ENCODE data around the gene OR2D2.
"Not testable (repeated sequence)": the region's sequence is repeated elsewhere in the genome, so short reads cannot be mapped to it uniquely, and the experiment has no call there.

OR2D2 gene

GRCh38 chr11:6919698-6920097, 27.4 kb upstream of the OR2D2 start:
- H3K4me1 ChIP-seq (ENCODE audit: control insufficient read depth, insufficient read depth, low read length, poor library complexity, severe bottlenecking): no peaks in the 10 kb centered on the region
- no peaks in the 10 kb centered on the region for H3K9me3 ChIP-seq (ENCODE audit: control insufficient read depth, low read length)
- H3K36me3 ChIP-seq (ENCODE audit: control insufficient read depth, insufficient read depth, low read length): no peaks in the 10 kb centered on the region
- WGBS, 2 experiments (ENCODE audit: insufficient coverage in 2 of 2): 100% methylated on average over 1 of the region's 2 CpGs; no CpG with 5 or more reads in 1 of the 2 experiments
- H3K27ac ChIP-seq (ENCODE audit: low read depth, low read length, severe bottlenecking): no peak overlapping the region
- no peak overlapping the region for H3K4me3 ChIP-seq (ENCODE audit: extremely low read depth, insufficient read depth, low read length, poor library complexity, severe bottlenecking)

GRCh38 chr11:6911948-6912347, 19.6 kb upstream of the OR2D2 start:
- Histone ChIP-seq H3K9me3 (ENCODE audit: control insufficient read depth, low read length) (no peaks in the 10 kb centered on the region), H3K36me3 (ENCODE audit: control insufficient read depth, insufficient read depth, low read length) (no peaks in the 10 kb centered on the region), H3K4me1 (ENCODE audit: control insufficient read depth, insufficient read depth, low read length, poor library complexity, severe bottlenecking) (no peaks in the 10 kb centered on the region), H3K4me3 (ENCODE audit: extremely low read depth, insufficient read depth, low read length, poor library complexity, severe bottlenecking) (no peak overlapping the region), H3K27ac (ENCODE audit: low read depth, low read length, severe bottlenecking) (no peak overlapping the region)
- 78 to 91% methylated on average over 1 of the region's 3 CpGs for WGBS, 2 experiments (ENCODE audit: insufficient coverage in 2 of 2)

DNA sequence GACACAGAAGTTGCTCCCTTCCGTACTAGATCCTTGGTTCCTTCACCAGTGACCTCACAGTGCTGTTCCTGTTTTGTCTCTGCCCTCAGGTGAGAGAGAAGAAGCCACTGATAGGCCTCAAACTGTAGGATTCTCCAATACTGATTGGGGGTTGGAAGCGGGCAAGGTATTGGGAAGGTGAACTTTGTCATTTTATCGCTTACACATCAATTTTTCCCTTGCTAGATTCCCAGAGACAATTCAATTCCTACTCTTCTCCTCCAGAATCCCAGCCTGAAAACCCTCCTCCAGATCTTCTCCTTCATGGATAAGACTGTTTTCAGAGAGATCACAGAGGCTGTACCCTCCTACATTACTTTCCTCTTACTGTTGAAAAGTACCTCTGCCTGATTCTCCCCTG, 19.1 kb upstream of the OR2D2 start:
- WGBS, 2 experiments (ENCODE audit: insufficient coverage in 2 of 2): 100% methylated on average over 1 of the region's 3 CpGs; no CpG with 5 or more reads in 1 of the 2 experiments
- Histone ChIP-seq H3K4me1 (ENCODE audit: control insufficient read depth, insufficient read depth, low read length, poor library complexity, severe bottlenecking) (no peaks in the 10 kb centered on the region), H3K27ac (ENCODE audit: low read depth, low read length, severe bottlenecking) (no peak overlapping the region), H3K36me3 (ENCODE audit: control insufficient read depth, insufficient read depth, low read length) (no peaks in the 10 kb centered on the region), H3K4me3 (ENCODE audit: extremely low read depth, insufficient read depth, low read length, poor library complexity, severe bottlenecking) (no peak overlapping the region), H3K9me3 (ENCODE audit: control insufficient read depth, low read length) (no peaks in the 10 kb centered on the region)

GRCh38 chr11:6904804-6905203, 12.5 kb upstream of the OR2D2 start:
- not testable (repeated sequence) for H3K4me3 ChIP-seq (ENCODE audit: extremely low read depth, insufficient read depth, low read length, poor library complexity, severe bottlenecking); H3K27ac ChIP-seq (ENCODE audit: low read depth, low read length, severe bottlenecking); H3K36me3 ChIP-seq (ENCODE audit: control insufficient read depth, insufficient read depth, low read length); H3K9me3 ChIP-seq (ENCODE audit: control insufficient read depth, low read length); H3K4me1 ChIP-seq (ENCODE audit: control insufficient read depth, insufficient read depth, low read length, poor library complexity, severe bottlenecking)
- 89 to 90% methylated on average over 12 to 13 of the region's 13 CpGs for WGBS, 2 experiments (ENCODE audit: insufficient coverage in 2 of 2)

GRCh38 chr11:6900327-6900999, 8.2 kb upstream of the OR2D2 start:
- Histone ChIP-seq H3K4me1 (ENCODE audit: control insufficient read depth, insufficient read depth, low read length, poor library complexity, severe bottlenecking) (no peaks in the 10 kb centered on the region), H3K27ac (ENCODE audit: low read depth, low read length, severe bottlenecking) (no peak overlapping the region), H3K4me3 (ENCODE audit: extremely low read depth, insufficient read depth, low read length, poor library complexity, severe bottlenecking) (no peak overlapping the region), H3K36me3 (ENCODE audit: control insufficient read depth, insufficient read depth, low read length) (no peaks in the 10 kb centered on the region), H3K9me3 (ENCODE audit: control insufficient read depth, low read length) (no peaks in the 10 kb centered on the region)
- WGBS, 2 experiments (ENCODE audit: insufficient coverage in 2 of 2): no CpG with 5 or more reads among the region's 2 CpGs

DNA sequence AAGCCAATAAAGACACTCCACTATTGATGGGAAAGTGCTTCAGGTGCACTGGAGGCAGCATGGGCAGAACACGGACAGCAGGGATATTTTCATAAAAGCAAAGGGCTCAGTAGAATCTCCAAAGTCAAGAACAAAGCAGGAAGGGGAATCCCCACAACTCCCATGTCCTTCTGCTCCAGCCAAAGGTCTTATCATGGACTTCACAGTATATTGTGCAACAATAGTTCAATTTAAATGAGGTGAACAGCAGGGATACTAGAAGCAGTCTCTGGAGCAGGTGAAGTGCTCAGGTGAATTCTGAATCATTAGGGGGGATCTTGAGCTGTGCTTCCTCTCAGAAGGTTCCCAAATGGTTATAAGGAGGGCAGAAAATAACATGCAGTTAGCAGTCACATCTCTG, 6.6 kb upstream of the OR2D2 start:
- Histone ChIP-seq H3K4me1 (ENCODE audit: control insufficient read depth, insufficient read depth, low read length, poor library complexity, severe bottlenecking) (no peaks in the 10 kb centered on the region), H3K36me3 (ENCODE audit: control insufficient read depth, insufficient read depth, low read length) (no peaks in the 10 kb centered on the region), H3K27ac (ENCODE audit: low read depth, low read length, severe bottlenecking) (no peak overlapping the region), H3K9me3 (ENCODE audit: control insufficient read depth, low read length) (no peaks in the 10 kb centered on the region), H3K4me3 (ENCODE audit: extremely low read depth, insufficient read depth, low read length, poor library complexity, severe bottlenecking) (no peak overlapping the region)
- WGBS, 2 experiments (ENCODE audit: insufficient coverage in 2 of 2): 100% methylated on average over 1 of the region's 1 CpG; no CpG with 5 or more reads in 1 of the 2 experiments

DNA sequence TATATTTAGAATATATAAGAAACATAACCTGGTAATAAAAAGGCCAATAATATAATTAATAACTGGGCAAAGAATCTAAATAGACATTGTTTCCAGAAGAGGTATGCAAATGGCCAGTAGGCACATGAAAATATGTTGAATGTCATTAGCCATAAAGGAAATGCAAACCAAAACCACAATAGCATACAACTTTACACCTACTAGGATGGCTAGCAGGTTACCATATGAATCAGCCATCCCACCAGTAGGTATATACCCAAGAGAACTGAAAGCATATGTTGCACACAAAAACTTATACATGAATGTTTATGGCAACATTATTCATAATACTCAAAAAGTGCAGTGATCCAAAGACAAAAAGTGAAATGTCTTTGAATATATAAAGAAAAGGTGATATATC, 2.7 kb upstream of the OR2D2 start:
- Histone ChIP-seq H3K36me3 (ENCODE audit: control insufficient read depth, insufficient read depth, low read length) (no peaks in the 10 kb centered on the region), H3K27ac (ENCODE audit: low read depth, low read length, severe bottlenecking) (no peak overlapping the region), H3K4me1 (ENCODE audit: control insufficient read depth, insufficient read depth, low read length, poor library complexity, severe bottlenecking) (no peaks in the 10 kb centered on the region), H3K9me3 (ENCODE audit: control insufficient read depth, low read length) (no peaks in the 10 kb centered on the region), H3K4me3 (ENCODE audit: extremely low read depth, insufficient read depth, low read length, poor library complexity, severe bottlenecking) (no peak overlapping the region)

- Histone ChIP-seq H3K27ac (ENCODE audit: low read depth, low read length, severe bottlenecking) (no peak overlapping the region), H3K9me3 (ENCODE audit: control insufficient read depth, low read length) (no peaks in the 10 kb centered on the region), H3K4me1 (ENCODE audit: control insufficient read depth, insufficient read depth, low read length, poor library complexity, severe bottlenecking) (no peaks in the 10 kb centered on the region), H3K4me3 (ENCODE audit: extremely low read depth, insufficient read depth, low read length, poor library complexity, severe bottlenecking) (no peak overlapping the region), H3K36me3 (ENCODE audit: control insufficient read depth, insufficient read depth, low read length) (no peaks in the 10 kb centered on the region)
Measured at GRCh38 chr11:6894097-6894496, 1.8 kb upstream of the OR2D2 start.

- no peaks in the 10 kb centered on the region for H3K36me3 ChIP-seq (ENCODE audit: control insufficient read depth, insufficient read depth, low read length)
- H3K4me1 ChIP-seq (ENCODE audit: control insufficient read depth, insufficient read depth, low read length, poor library complexity, severe bottlenecking): no peaks in the 10 kb centered on the region
- H3K9me3 ChIP-seq (ENCODE audit: control insufficient read depth, low read length): peaks cover 4% of the 10 kb centered on the region
- no peak overlapping the region for H3K27ac ChIP-seq (ENCODE audit: low read depth, low read length, severe bottlenecking)
- no CpG with 5 or more reads among the region's 1 CpG for WGBS, 2 experiments (ENCODE audit: insufficient coverage in 2 of 2)
- H3K4me3 ChIP-seq (ENCODE audit: extremely low read depth, insufficient read depth, low read length, poor library complexity, severe bottlenecking): no peak overlapping the region
Measured at GRCh38 chr11:6889835-6890234, 2.5 kb downstream of the OR2D2 start.

GRCh38 chr11:6888830-6889229, 3.5 kb downstream of the OR2D2 start:
- no peaks in the 10 kb centered on the region for H3K36me3 ChIP-seq (ENCODE audit: control insufficient read depth, insufficient read depth, low read length)
- H3K9me3 ChIP-seq (ENCODE audit: control insufficient read depth, low read length): peaks cover 4% of the 10 kb centered on the region
- H3K4me1 ChIP-seq (ENCODE audit: control insufficient read depth, insufficient read depth, low read length, poor library complexity, severe bottlenecking): no peaks in the 10 kb centered on the region
- H3K4me3 ChIP-seq (ENCODE audit: extremely low read depth, insufficient read depth, low read length, poor library complexity, severe bottlenecking): no peak overlapping the region
- 75 to 90% methylated on average over 2 of the region's 4 CpGs for WGBS, 2 experiments (ENCODE audit: insufficient coverage in 2 of 2)
- H3K27ac ChIP-seq (ENCODE audit: low read depth, low read length, severe bottlenecking): no peak overlapping the region

GRCh38 chr11:6887711-6888110, 4.6 kb downstream of the OR2D2 start:
- 92% methylated on average over 2 of the region's 5 CpGs; no CpG with 5 or more reads in 1 of the 2 experiments for WGBS, 2 experiments (ENCODE audit: insufficient coverage in 2 of 2)

More at GRCh38 chr11:6887711-6888110, 4.6 kb downstream of the OR2D2 start:
- not testable (repeated sequence) for H3K9me3 ChIP-seq (ENCODE audit: control insufficient read depth, low read length); H3K27ac ChIP-seq (ENCODE audit: low read depth, low read length, severe bottlenecking); H3K4me3 ChIP-seq (ENCODE audit: extremely low read depth, insufficient read depth, low read length, poor library complexity, severe bottlenecking); H3K36me3 ChIP-seq (ENCODE audit: control insufficient read depth, insufficient read depth, low read length); H3K4me1 ChIP-seq (ENCODE audit: control insufficient read depth, insufficient read depth, low read length, poor library complexity, severe bottlenecking)

Measured in mesodermal cell (in vitro differentiated cells).